GM12872 (cell line): ENCODE results near the gene KRTAP4-3.
"Not testable (repeated sequence)": the region's sequence is repeated elsewhere in the genome, so short reads cannot be mapped to it uniquely, and the experiment has no call there.

Experiments used
- TF ChIP-seq, protein P1 (sequence below): IDR thresholded peaks from 3 replicates; pipeline ENCODE4 v1.5.1; 2011; ENCODE audit warnings: low read depth, mild to moderate bottlenecking, low read length, moderate library complexity; ENCODE audit not compliant: insufficient read depth

KRTAP4-3 gene

DNA sequence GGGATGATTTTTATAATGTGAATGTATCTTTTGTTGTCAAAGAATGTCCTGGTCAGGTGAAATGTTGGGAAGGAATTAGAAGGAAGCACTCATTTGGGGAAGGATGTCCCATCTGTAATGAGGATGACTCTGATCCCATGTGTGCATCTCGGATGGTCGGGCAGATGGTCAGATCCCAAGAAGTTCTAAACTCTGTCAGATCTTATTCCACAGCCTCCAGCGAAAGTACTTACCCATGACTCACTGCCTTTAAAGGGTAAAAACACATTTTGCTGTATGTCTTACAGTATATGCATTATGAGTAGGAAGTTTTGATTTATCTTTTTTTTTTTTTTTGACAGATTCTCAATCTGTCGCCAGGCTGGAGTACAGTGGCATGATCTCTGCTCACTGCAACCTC lies 49.3 kb downstream of the KRTAP4-3 start:
- TF ChIP-seq, protein P1, sequence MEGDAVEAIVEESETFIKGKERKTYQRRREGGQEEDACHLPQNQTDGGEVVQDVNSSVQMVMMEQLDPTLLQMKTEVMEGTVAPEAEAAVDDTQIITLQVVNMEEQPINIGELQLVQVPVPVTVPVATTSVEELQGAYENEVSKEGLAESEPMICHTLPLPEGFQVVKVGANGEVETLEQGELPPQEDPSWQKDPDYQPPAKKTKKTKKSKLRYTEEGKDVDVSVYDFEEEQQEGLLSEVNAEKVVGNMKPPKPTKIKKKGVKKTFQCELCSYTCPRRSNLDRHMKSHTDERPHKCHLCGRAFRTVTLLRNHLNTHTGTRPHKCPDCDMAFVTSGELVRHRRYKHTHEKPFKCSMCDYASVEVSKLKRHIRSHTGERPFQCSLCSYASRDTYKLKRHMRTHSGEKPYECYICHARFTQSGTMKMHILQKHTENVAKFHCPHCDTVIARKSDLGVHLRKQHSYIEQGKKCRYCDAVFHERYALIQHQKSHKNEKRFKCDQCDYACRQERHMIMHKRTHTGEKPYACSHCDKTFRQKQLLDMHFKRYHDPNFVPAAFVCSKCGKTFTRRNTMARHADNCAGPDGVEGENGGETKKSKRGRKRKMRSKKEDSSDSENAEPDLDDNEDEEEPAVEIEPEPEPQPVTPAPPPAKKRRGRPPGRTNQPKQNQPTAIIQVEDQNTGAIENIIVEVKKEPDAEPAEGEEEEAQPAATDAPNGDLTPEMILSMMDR = no peak

DNA sequence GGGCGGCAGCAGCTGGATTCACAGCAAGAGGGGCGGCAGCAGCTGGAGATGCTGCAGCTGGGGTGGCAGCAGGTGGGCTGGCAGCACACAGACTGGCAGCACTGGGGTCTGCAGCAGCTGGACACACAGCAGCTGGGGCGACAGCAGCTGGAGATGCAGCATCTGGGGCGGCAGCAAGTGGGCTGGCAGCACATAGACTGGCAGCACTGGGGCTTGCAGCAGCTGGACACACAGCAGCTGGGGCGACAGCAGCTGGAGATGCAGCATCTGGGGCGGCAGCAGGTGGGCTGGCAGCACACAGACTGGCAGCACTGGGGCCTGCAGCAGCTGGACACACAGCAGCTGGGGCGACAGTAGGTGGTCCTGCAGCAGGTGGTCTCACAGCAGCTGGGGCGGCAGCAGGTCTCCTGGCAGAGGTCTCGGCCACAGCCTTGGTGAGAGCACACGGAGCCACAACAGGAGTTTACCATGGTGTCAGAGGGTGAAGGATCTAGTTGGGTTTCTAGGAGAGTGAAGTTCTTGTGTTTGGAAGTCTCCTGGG lies 50.1 kb downstream of the KRTAP4-3 start, which contains the start of gene KRTAP4-11:
KRTAP4-11 (minus strand) TSS at position 528 of the 541 bp plus-strand sequence; CDS start at position 470, 58 bp downstream.
- TF ChIP-seq, protein P1 = not testable (repeated sequence)
